H1 (cell line): ENCODE results near the gene ARMH3. TPM values are rescaled to one million over a fixed set of nuclear protein-coding genes. Genes with fewer than 3 reads are reported as not detected.

ENCODE experiments used
- JUND ChIP-seq: IDR thresholded peaks from 2 replicates; pipeline ENCODE4 v1.6.1; 2011; ENCODE audit warnings: mild to moderate bottlenecking, improper control_type of control experiment, low read length
- SP1 ChIP-seq: IDR thresholded peaks from 2 replicates; pipeline ENCODE4 v1.6.1; 2011; ENCODE audit warnings: low read depth, low read length
- TEAD4 ChIP-seq: IDR thresholded peaks from 2 replicates; pipeline ENCODE4 v1.6.1; 2012; ENCODE audit warnings: low read depth, low read length, inconsistent platforms, mixed read lengths
- polyA plus RNA-seq, 7 experiments: library from polyadenylated mRNA; depleted of rRNA in 3 of 7; stranded (reverse) in 5 of 7; unstranded in 2 of 7; fragments of >200 nt in 5 of 7; fragments of 200-250 nt in 2 of 7; gene quantifications; 1 replicate in 5 of 7; 2 replicates in 1 of 7; 4 replicates in 1 of 7; pipeline versions ENCODE4 v1.2.1 to v1.2.3, GENCODE V29; 2011 to 2013; ENCODE audit warnings: missing spikeins in 2 of 7, mixed read lengths in 2 of 7
- total RNA-seq: library from RNA; stranded (reverse); fragmentation: NEBNext Ultra II Directional; extraction: Animal tissue kit (Norgen Biotek cat#: 25700); gene quantifications from 2 replicates; pipeline ENCODE4 v1.2.1, GENCODE V29; 2021

The ARMH3 gene
- total and polyA plus RNA-seq, 2 of the 8 experiments (the other 6 are each of a cell fraction or from before 2014, with no cell fraction given), result 11.6 to 18.3 TPM

DNA sequence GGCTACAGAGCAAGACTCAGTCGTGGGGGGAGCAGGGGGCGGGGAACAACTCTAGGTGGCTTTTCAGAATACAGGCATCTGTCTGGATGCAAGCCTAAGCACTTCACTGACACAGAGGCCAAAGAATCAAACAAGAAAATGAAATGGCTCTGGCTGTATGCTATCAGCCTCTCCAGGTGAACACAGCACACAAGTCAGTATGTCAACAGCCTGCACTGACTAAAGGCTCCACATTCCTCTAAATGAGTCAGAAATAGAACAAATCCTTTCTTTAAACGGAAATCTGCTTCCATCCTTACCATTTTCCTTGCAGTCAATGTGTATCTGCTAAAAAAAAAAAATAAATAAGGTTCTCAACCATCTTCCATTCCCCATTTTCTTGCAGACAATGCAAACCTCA lies 88.3 kb downstream of the ARMH3 start (continued):
- TF ChIP-seq JUND (no peak), SP1 (no peak), TEAD4 (no peak)
